ENCODE results near the gene BZW2. TPM values are rescaled to one million over a fixed set of nuclear protein-coding genes. Genes with fewer than 3 reads are reported as not detected.

The BZW2 gene
- total RNA-seq, 2 experiments from 2014 or later = 51.3 to 61.2 TPM

- H3K9me3 Mint-ChIP-seq = no peaks in the 10 kb centered on the region
- no peaks in the 10 kb centered on the region for H3K27me3 Mint-ChIP-seq
- no peak for DNase-seq
- H3K4me3 Mint-ChIP-seq = no peak overlapping the region
- H3K36me3 Mint-ChIP-seq (ENCODE audit: low read depth) = peaks cover 3% of the 10 kb centered on the region
- H3K27ac Mint-ChIP-seq = no peak overlapping the region
- ChIA-PET POLR2A (no interaction called here), CTCF (no interaction called here)
- no peaks in the 10 kb centered on the region for H3K4me1 Mint-ChIP-seq
Observed at GRCh38 chr7:16718111-16718656, 72.2 kb downstream of the BZW2 start.

DNA sequence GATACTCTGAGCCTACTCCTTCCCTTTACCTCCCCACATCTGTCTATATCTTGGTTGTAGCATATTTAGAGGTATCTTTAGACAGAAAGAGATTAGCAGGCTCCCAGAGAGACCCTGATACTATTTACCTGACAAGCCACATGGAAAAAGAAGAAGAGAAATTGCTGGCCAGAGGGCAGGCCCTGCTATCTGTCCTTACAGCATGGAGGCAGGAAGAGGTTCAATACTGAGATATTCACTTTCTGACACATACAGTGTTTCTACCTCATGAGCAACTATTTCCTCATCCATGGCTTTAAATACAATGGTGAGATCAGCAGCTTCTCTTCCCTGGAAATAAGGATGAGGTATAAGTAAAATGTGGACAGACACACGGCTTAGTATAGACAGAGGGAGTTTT is 73.7 kb downstream of the BZW2 start:
- ChIA-PET POLR2A (no interaction called here), CTCF (no interaction called here)
- no peak for DNase-seq
- Mint-ChIP-seq H3K9me3 (no peaks in the 10 kb centered on the region), H3K4me3 (no peak overlapping the region), H3K27me3 (no peaks in the 10 kb centered on the region), H3K36me3 (ENCODE audit: low read depth) (peaks cover 2% of the 10 kb centered on the region), H3K27ac (no peak overlapping the region), H3K4me1 (no peaks in the 10 kb centered on the region)

GRCh38 chr7:16721541-16721940 is 75.6 kb downstream of the BZW2 start:
- H3K27ac Mint-ChIP-seq = no peak overlapping the region
- ChIA-PET CTCF (no interaction called here), POLR2A (no interaction called here)
- no peaks in the 10 kb centered on the region for H3K27me3 Mint-ChIP-seq
- no peaks in the 10 kb centered on the region for H3K36me3 Mint-ChIP-seq (ENCODE audit: low read depth)
- DNase-seq = no peak
- H3K4me3 Mint-ChIP-seq = no peak overlapping the region
- no peaks in the 10 kb centered on the region for H3K9me3 Mint-ChIP-seq
- no peaks in the 10 kb centered on the region for H3K4me1 Mint-ChIP-seq

DNA sequence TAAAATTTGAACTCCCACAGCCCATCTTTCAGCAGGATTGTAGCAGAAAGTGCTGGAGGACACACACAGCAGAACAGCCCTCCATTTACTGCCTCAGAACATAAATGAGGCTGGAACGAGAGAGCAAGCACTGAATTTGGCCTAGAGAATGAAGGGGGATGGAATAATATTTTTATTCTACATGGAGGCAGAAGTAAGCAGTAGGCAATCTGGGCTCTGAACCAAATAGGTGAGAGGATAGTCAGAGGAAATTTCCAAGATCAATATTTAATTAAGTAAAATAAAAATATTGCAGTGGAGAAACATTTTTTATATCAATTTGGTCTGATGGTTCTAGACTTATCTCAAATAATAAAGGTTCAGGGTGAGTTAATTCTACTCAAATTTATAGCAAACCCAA is 78.4 kb downstream of the BZW2 start:
- Mint-ChIP-seq H3K27ac (no peak overlapping the region), H3K27me3 (no peaks in the 10 kb centered on the region), H3K36me3 (ENCODE audit: low read depth) (no peaks in the 10 kb centered on the region), H3K4me1 (no peaks in the 10 kb centered on the region), H3K9me3 (no peaks in the 10 kb centered on the region), H3K4me3 (no peak overlapping the region)
- ChIA-PET CTCF (interaction anchor here (0.6 kb wide), 1 partner anchor 321 kb away, joined by 4 read pairs; no protein-coding TSS in a partner anchor), POLR2A (no interaction called here)
- no peak for DNase-seq

DNA sequence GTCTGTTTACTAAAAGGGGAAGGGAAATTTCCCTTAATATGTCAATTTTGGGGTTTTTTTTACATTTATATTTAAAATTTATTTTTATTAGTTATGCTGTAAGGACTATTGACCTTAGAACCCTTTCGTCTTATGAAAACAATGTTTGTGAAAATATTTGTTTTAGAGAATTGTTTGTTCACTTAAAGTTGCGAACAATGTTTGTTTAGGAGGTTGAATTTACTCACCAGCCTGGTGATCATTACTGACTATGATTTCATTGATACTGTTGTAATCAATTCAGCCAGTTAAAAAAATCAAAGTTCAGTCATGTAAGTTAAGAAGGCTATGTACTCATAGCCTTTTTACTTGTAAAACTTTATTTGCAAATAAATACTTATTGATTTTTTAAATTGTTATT is 80.2 kb downstream of the BZW2 start:
- no peaks in the 10 kb centered on the region for H3K27me3 Mint-ChIP-seq
- H3K27ac Mint-ChIP-seq = no peak overlapping the region
- H3K4me3 Mint-ChIP-seq = no peak overlapping the region
- no peak for DNase-seq
- POLR2A ChIA-PET = no interaction called here
- H3K4me1 Mint-ChIP-seq = no peaks in the 10 kb centered on the region
- H3K36me3 Mint-ChIP-seq (ENCODE audit: low read depth) = no peaks in the 10 kb centered on the region
- CTCF ChIA-PET = no interaction called here
- H3K9me3 Mint-ChIP-seq = no peaks in the 10 kb centered on the region

GRCh38 chr7:16727736-16728135 is 81.8 kb downstream of the BZW2 start:
- Mint-ChIP-seq H3K27ac (no peak overlapping the region), H3K36me3 (ENCODE audit: low read depth) (no peaks in the 10 kb centered on the region)
- DNase-seq = no peak

DNA sequence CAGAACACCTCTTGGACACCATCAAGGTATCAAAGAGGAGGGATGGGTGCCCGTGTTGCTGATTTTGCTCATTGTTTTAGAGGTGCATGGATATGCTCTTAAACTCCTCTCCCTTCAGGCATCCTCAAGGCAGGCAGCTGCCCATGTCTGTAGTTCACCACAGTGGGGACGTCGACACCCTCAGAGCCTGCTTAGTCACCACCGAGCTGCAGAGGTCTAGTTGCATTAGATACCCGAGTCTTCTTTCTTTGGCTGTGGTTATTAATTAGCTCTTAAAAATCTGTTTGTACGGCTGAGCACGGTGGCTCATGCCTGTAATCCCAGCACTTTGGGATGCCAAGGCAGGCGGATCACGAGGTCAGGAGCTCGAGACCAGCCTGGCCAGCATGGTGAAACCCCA is 82.8 kb downstream of the BZW2 start:
- Mint-ChIP-seq H3K9me3 (no peaks in the 10 kb centered on the region), H3K36me3 (ENCODE audit: low read depth) (no peaks in the 10 kb centered on the region), H3K4me1 (no peaks in the 10 kb centered on the region), H3K27ac (no peak overlapping the region), H3K27me3 (no peaks in the 10 kb centered on the region), H3K4me3 (no peak overlapping the region)
- CTCF ChIA-PET = interaction anchor here (0.9 to 1.5 kb wide), 3 partner anchors 13 to 14 kb away, joined by 3 to 4 read pairs (median 4); no protein-coding TSS in a partner anchor
- DNase-seq = no peak
- POLR2A ChIA-PET = no interaction called here

More at GRCh38 chr7:16727736-16728135, 81.8 kb downstream of the BZW2 start:
- Mint-ChIP-seq H3K4me3 (no peak overlapping the region), H3K9me3 (no peaks in the 10 kb centered on the region), H3K27me3 (no peaks in the 10 kb centered on the region), H3K4me1 (no peaks in the 10 kb centered on the region)
- POLR2A ChIA-PET = no interaction called here
- CTCF ChIA-PET = interaction anchor here (0.9 kb wide), 1 partner anchor 15 kb away, joined by 3 read pairs; no protein-coding TSS in a partner anchor

DNA sequence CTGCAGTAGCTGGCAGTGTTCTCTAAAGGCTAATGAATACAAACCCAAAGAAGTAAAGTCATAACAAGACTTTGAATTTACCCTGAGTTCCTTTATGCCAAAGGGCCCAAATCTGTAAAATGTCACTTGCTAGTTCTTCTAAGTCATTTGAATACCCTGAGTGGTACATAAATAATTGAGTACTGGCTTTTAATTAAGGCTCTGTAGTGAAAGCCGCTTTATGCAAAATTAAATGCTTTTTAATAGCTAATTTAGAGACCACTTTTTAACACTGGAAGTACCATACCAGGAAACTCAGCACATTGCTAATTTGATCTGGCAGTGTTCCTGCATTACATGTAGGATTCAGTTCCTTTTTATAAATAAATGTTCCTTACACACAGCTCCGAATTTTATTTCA is 83.6 kb downstream of the BZW2 start:
- no peak overlapping the region for H3K27ac Mint-ChIP-seq
- DNase-seq = no peak
- H3K9me3 Mint-ChIP-seq = no peaks in the 10 kb centered on the region
- peaks cover 3% of the 10 kb centered on the region for H3K4me1 Mint-ChIP-seq
- H3K36me3 Mint-ChIP-seq (ENCODE audit: low read depth) = no peaks in the 10 kb centered on the region
- POLR2A ChIA-PET = no interaction called here
- CTCF ChIA-PET = interaction anchor here (0.5 to 1.5 kb wide), 5 partner anchors 8 to 20 kb away, joined by 3 to 4 read pairs (median 3); no protein-coding TSS in a partner anchor
- H3K27me3 Mint-ChIP-seq = no peaks in the 10 kb centered on the region
- H3K4me3 Mint-ChIP-seq = no peak overlapping the region

DNA sequence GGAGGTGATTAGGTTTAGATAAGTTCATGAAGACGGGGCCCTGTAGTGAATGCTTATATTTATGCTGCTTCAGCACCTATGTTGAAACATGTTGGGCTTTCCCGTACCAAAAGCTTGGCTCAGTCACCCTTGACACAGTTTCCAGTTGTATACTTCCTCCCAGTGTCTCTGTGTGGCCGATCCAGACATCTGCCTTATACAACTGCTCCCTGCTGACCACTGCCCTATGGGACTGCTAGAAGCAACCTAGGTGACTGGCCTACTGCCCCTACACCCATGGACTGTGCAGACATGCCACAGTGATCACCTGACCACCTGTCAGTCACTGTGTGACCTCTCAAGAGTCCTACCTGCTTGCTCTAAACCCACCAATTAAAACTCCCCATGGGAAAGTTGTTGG is 85.0 kb downstream of the BZW2 start:
- no peak overlapping the region for H3K27ac Mint-ChIP-seq
- ChIA-PET POLR2A (no interaction called here), CTCF (no interaction called here)
- DNase-seq = no peak
- no peaks in the 10 kb centered on the region for H3K36me3 Mint-ChIP-seq (ENCODE audit: low read depth)
- H3K27me3 Mint-ChIP-seq = no peaks in the 10 kb centered on the region
- H3K4me1 Mint-ChIP-seq = peaks cover 3% of the 10 kb centered on the region
- H3K9me3 Mint-ChIP-seq = no peaks in the 10 kb centered on the region
- H3K4me3 Mint-ChIP-seq = no peak overlapping the region

GRCh38 chr7:16732828-16733227 is 86.8 kb downstream of the BZW2 start:
- DNase-seq = no peak
- Mint-ChIP-seq H3K27me3 (no peaks in the 10 kb centered on the region), H3K36me3 (ENCODE audit: low read depth) (no peaks in the 10 kb centered on the region), H3K4me3 (no peak overlapping the region), H3K27ac (no peak overlapping the region), H3K9me3 (no peaks in the 10 kb centered on the region), H3K4me1 (peaks cover 3% of the 10 kb centered on the region)
- CTCF ChIA-PET = no interaction called here
- POLR2A ChIA-PET = no interaction called here

- peaks cover 3% of the 10 kb centered on the region for H3K4me1 Mint-ChIP-seq
- H3K27me3 Mint-ChIP-seq = no peaks in the 10 kb centered on the region
- ChIA-PET POLR2A (no interaction called here), CTCF (interaction anchor here (0.7 kb wide), 1 partner anchor 10 kb away, joined by 3 read pairs; no protein-coding TSS in a partner anchor)
- H3K9me3 Mint-ChIP-seq = no peaks in the 10 kb centered on the region
- H3K4me3 Mint-ChIP-seq = no peak overlapping the region
- H3K36me3 Mint-ChIP-seq (ENCODE audit: low read depth) = no peaks in the 10 kb centered on the region
- peak overlapping the region; percentile 3 for H3K27ac Mint-ChIP-seq
- DNase-seq = no peak
Observed at GRCh38 chr7:16734148-16734726, 88.3 kb downstream of the BZW2 start.

DNA sequence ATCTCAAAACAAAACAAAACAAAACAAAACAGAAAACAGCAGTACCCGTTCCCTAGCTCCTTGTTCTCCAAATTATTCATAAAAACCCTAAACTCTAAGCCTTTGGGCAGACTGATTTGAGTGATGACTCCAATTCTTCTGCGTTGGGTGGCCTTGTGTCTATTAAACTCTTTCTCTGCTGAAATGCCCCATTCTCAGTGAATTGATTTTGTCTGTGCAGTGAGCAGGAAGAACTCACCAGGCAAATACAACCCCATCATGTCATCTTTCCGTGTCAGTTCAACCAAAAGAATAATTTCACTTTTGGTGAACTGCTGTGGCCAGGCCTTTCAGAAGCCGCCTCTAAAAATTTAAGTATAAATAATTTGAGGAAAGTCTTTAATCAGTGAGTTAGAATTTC is 89.0 kb downstream of the BZW2 start:
- H3K36me3 Mint-ChIP-seq (ENCODE audit: low read depth) = no peaks in the 10 kb centered on the region
- ChIA-PET CTCF (interaction anchor here (0.9 kb wide), 1 partner anchor 14 kb away, joined by 3 read pairs; no protein-coding TSS in a partner anchor), POLR2A (no interaction called here)
- H3K4me3 Mint-ChIP-seq = no peak overlapping the region
- H3K27me3 Mint-ChIP-seq = no peaks in the 10 kb centered on the region
- no peak for DNase-seq
- peak overlapping the region; percentile 27 for H3K27ac Mint-ChIP-seq
- no peaks in the 10 kb centered on the region for H3K9me3 Mint-ChIP-seq
- peaks cover 3% of the 10 kb centered on the region for H3K4me1 Mint-ChIP-seq

DNA sequence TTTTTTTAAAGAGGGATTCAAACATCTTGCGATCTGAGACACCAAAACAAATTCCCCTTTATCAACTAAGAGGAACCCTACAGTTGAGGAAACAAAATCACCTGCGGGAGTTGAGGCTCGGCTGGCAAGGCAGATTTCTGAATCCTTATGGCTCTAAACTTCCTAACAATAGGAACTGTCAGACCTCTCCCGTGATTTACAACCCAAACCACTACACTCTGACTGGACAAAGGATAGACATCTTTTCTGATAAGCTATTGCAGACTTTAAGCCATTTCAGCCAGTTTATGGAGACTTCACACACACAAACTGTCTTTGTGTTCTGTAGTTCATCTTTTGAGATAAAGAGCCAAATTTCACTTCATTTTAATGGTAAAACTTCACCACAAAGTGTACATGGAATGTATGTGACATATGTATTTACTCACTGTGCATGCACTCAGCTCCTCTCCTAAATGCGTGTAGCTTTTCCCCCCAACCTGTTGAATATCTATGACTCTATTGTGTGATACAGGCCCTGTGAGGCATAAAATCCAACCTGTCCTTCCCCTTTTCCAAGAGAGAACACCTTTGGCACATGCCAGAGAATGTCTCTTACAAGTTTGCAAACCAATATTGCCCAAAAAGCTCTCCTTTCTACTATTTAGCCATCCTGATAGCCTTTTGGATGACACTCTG is 92.2 kb downstream of the BZW2 start:
- ChIA-PET POLR2A (no interaction called here), CTCF (interaction anchor here (0.6 kb wide), 1 partner anchor 8 kb away, joined by 3 read pairs; no protein-coding TSS in a partner anchor)
- Mint-ChIP-seq H3K4me1 (peaks cover 3% of the 10 kb centered on the region), H3K27me3 (no peaks in the 10 kb centered on the region), H3K9me3 (no peaks in the 10 kb centered on the region), H3K27ac (no peak overlapping the region), H3K4me3 (no peak overlapping the region), H3K36me3 (ENCODE audit: low read depth) (no peaks in the 10 kb centered on the region)
- DNase-seq = no peak
